CD14-positive monocyte (primary cell): Measurements from ENCODE around the gene SF1. TPM values are rescaled to one million over a fixed set of nuclear protein-coding genes. Genes with fewer than 3 reads are reported as not detected.

Experiments used
- DNase-seq, 3 donors: peaks; one replicate each; pipeline ENCODE4 v3.0.0-alpha.2; 2011 to 2022
- H2AFZ ChIP-seq: 2 replicates; pipeline ENCODE4 v1.6.0; 2012; ENCODE audit warnings: mild to moderate bottlenecking, low read depth, low read length, inconsistent platforms; ENCODE audit not compliant: insufficient read depth, poor library complexity, severe bottlenecking
- H3K27ac ChIP-seq, 2 donors: 1 replicate in 1 of 2; 2 replicates in 1 of 2; pipeline ENCODE4 v1.5.1; 2012 to 2013; ENCODE audit warnings: low read length in 2 of 2, control low read depth in 1 of 2, inconsistent platforms in 1 of 2, low read depth in 1 of 2, mild to moderate bottlenecking in 1 of 2
- H3K27me3 ChIP-seq, 2 donors: one replicate each; pipeline versions ENCODE4 v1.6.0 to v1.6.1; 2011 to 2013; ENCODE audit warnings: low read length in 2 of 2; ENCODE audit not compliant: control insufficient read depth in 2 of 2, insufficient read depth in 2 of 2
- H3K36me3 ChIP-seq, 2 donors: replicated peaks in 1 of 2; 1 replicate in 1 of 2; 2 replicates in 1 of 2; pipeline versions ENCODE4 v1.5.1 to v1.6.1; 2012 to 2013; ENCODE audit warnings: low read length in 2 of 2, control low read depth in 1 of 2, inconsistent platforms in 1 of 2, mild to moderate bottlenecking in 1 of 2; ENCODE audit not compliant: insufficient read depth in 2 of 2, control insufficient read depth in 1 of 2
- H3K4me1 ChIP-seq, 2 donors: 1 replicate in 1 of 2; 2 replicates in 1 of 2; pipeline versions ENCODE4 v1.5.1 to v1.6.1; 2012 to 2013; ENCODE audit warnings: low read length in 2 of 2, control low read depth in 1 of 2, inconsistent platforms in 1 of 2, mild to moderate bottlenecking in 1 of 2, moderate library complexity in 1 of 2; ENCODE audit not compliant: insufficient read depth in 2 of 2, control insufficient read depth in 1 of 2
- H3K4me2 ChIP-seq: replicated peaks from 2 replicates; pipeline ENCODE3; 2012; ENCODE audit warnings: low read length, moderate library complexity, mild to moderate bottlenecking; ENCODE audit not compliant: poor library complexity, severe bottlenecking; ENCODE audit errors: extremely low read depth
- H3K4me3 ChIP-seq, 3 experiments: fragments of 200-600 bp in 1 of 3; sonication (generic) in 1 of 3; replicated peaks in 1 of 3; 1 replicate in 2 of 3; 2 replicates in 1 of 3; pipeline ENCODE4 v1.5.1; 2011 to 2013; ENCODE audit warnings: low read length in 3 of 3, mild to moderate bottlenecking in 3 of 3, control low read depth in 2 of 3, low read depth in 2 of 3, inconsistent platforms in 1 of 3, moderate library complexity in 1 of 3
- H3K79me2 ChIP-seq: 2 replicates; pipeline ENCODE4 v1.6.0; 2012; ENCODE audit warnings: mild to moderate bottlenecking, control low read depth, inconsistent platforms, low read length, moderate library complexity; ENCODE audit not compliant: insufficient read depth
- H3K9ac ChIP-seq: 2 replicates; pipeline ENCODE4 v1.6.0; 2017; ENCODE audit warnings: low read length, mild to moderate bottlenecking; ENCODE audit not compliant: insufficient read depth, poor library complexity, severe bottlenecking
- H3K9me3 ChIP-seq, 2 donors: replicated peaks in 1 of 2; 1 replicate in 1 of 2; 2 replicates in 1 of 2; pipeline versions ENCODE4 v1.5.1 to v1.6.1; 2012 to 2013; ENCODE audit warnings: low read length in 2 of 2, control low read depth in 1 of 2; ENCODE audit not compliant: control insufficient read depth in 1 of 2, insufficient read depth in 1 of 2
- H4K20me1 ChIP-seq: 2 replicates; pipeline ENCODE4 v1.6.0; 2012; ENCODE audit warnings: mild to moderate bottlenecking, low read length, control low read depth, moderate library complexity; ENCODE audit not compliant: insufficient read depth
- H3K27ac Mint-ChIP-seq, 7 donors: one replicate each; pipeline ENCODE4 v1.8.0; 2020; ENCODE audit warnings: mild to moderate bottlenecking in 7 of 7, mixed read lengths in 7 of 7, moderate library complexity in 6 of 7, inconsistent platforms in 2 of 7
- H3K27me3 Mint-ChIP-seq, 3 donors: one replicate each; pipeline ENCODE4 v1.8.0; 2021 to 2022; ENCODE audit warnings: low read depth in 3 of 3, mild to moderate bottlenecking in 3 of 3, mixed read lengths in 3 of 3, moderate library complexity in 3 of 3, inconsistent platforms in 1 of 3
- H3K36me3 Mint-ChIP-seq, 2 donors: one replicate each; pipeline ENCODE4 v1.8.0; 2020; ENCODE audit warnings: mixed read lengths in 2 of 2, inconsistent platforms in 1 of 2, mild to moderate bottlenecking in 1 of 2
- H3K4me1 Mint-ChIP-seq: one replicate; pipeline ENCODE4 v1.8.0; 2020; ENCODE audit warnings: mild to moderate bottlenecking, mixed read lengths
- H3K4me3 Mint-ChIP-seq, 2 donors: one replicate each; pipeline ENCODE4 v1.8.0; 2020; ENCODE audit warnings: mild to moderate bottlenecking in 2 of 2, mixed read lengths in 2 of 2, moderate library complexity in 1 of 2
- H3K9me3 Mint-ChIP-seq, 7 donors: one replicate each; pipeline ENCODE4 v1.8.0; 2020 to 2022; ENCODE audit warnings: mixed read lengths in 7 of 7, mild to moderate bottlenecking in 6 of 7, moderate library complexity in 6 of 7, inconsistent platforms in 2 of 7
- WGBS: methylation state at CpG from one replicate; pipeline ENCODE4 v1.1.5; 2013; ENCODE audit warnings: missing lambda C conversion rate; ENCODE audit not compliant: insufficient coverage; 5-methylcytosine and 5-hydroxymethylcytosine counted together
- intact Hi-C, 2 donors: fragments of 100-400 bp; cut with micrococcal nuclease; formaldehyde crosslinking; loops; one replicate each; pipeline versions ENCODE4 v1.15.0 to v1.15.1; 2023
- polyA plus RNA-seq, 3 donors: library from polyadenylated mRNA; depleted of rRNA in 1 of 3; unstranded in 2 of 3; stranded (reverse) in 1 of 3; fragments of 300-500 nt in 2 of 3; fragments of >200 nt in 1 of 3; fragmentation: Illumina TruSeq in 2 of 3; gene quantifications; 1 replicate in 2 of 3; 2 replicates in 1 of 3; pipeline ENCODE4 v1.2.3, GENCODE V29; 2012 to 2021
- TF ChIP-seq, protein P1 (sequence below): fragments of 200-600 bp; IDR thresholded peaks from one replicate; pipeline ENCODE4 v1.8.0; 2022; ENCODE audit warnings: antibody characterized with exemption, mild to moderate bottlenecking

The SF1 gene
- polyA plus RNA-seq, 3 donors: 31.6 to 302 (median 47.7) TPM

DNA sequence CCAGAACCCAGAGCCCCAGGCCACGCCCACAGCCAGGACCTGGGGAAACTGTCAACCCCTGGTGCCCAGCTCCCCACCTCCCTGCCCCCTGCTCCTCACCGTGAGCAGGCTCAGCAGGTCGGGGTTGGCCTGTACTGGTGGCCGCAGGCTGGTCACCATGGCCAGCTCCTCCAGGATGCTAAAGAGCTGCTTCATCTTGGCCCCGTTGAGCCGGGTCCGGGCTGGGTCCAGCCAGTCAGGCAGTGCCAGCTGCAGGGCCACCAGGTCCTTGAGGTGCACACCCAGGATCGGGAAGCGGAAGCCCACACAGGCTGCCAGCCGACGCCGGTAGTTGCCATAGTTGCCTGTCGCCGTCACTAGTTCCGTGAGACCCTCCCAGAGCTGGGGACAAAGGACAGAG lies 41.7 kb downstream of the SF1 start:
- Histone ChIP-seq H3K27ac (peak overlapping the region in 1 of 2 donors; percentile 31), H3K27me3 (no peaks in the 10 kb centered on the region), H2AFZ (no peak overlapping the region), H3K9me3 (no peaks in the 10 kb centered on the region), H4K20me1 (peaks cover 79% of the 10 kb centered on the region), H3K9ac (no peak overlapping the region), H3K4me1 (peaks cover 7 to 12% of the 10 kb centered on the region in 2 donors), H3K79me2 (peaks cover 75% of the 10 kb centered on the region), H3K36me3 (peaks cover 66 to 92% of the 10 kb centered on the region in 2 donors), H3K4me2 (no peak overlapping the region), H3K4me3 (no peak overlapping the region)
- intact Hi-C loops: no loop called here
- WGBS: 96% methylated on average over 7 of the region's 15 CpGs
- H3K27ac Mint-ChIP-seq: peak overlapping the region in 1 of 7 donors; percentile 83
- peaks cover 0 to 2% (median 0%) of the 10 kb centered on the region in 7 donors for H3K9me3 Mint-ChIP-seq
- H3K4me1 Mint-ChIP-seq: peaks cover 28% of the 10 kb centered on the region
- no peak overlapping the region for H3K4me3 Mint-ChIP-seq
- peaks cover 0 to 1% (median 0%) of the 10 kb centered on the region in 3 donors for H3K27me3 Mint-ChIP-seq
- peaks cover 80 to 99% of the 10 kb centered on the region in 2 donors for H3K36me3 Mint-ChIP-seq
- TF ChIP-seq, protein P1, sequence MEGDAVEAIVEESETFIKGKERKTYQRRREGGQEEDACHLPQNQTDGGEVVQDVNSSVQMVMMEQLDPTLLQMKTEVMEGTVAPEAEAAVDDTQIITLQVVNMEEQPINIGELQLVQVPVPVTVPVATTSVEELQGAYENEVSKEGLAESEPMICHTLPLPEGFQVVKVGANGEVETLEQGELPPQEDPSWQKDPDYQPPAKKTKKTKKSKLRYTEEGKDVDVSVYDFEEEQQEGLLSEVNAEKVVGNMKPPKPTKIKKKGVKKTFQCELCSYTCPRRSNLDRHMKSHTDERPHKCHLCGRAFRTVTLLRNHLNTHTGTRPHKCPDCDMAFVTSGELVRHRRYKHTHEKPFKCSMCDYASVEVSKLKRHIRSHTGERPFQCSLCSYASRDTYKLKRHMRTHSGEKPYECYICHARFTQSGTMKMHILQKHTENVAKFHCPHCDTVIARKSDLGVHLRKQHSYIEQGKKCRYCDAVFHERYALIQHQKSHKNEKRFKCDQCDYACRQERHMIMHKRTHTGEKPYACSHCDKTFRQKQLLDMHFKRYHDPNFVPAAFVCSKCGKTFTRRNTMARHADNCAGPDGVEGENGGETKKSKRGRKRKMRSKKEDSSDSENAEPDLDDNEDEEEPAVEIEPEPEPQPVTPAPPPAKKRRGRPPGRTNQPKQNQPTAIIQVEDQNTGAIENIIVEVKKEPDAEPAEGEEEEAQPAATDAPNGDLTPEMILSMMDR: no peak
- no peak for DNase-seq

DNA sequence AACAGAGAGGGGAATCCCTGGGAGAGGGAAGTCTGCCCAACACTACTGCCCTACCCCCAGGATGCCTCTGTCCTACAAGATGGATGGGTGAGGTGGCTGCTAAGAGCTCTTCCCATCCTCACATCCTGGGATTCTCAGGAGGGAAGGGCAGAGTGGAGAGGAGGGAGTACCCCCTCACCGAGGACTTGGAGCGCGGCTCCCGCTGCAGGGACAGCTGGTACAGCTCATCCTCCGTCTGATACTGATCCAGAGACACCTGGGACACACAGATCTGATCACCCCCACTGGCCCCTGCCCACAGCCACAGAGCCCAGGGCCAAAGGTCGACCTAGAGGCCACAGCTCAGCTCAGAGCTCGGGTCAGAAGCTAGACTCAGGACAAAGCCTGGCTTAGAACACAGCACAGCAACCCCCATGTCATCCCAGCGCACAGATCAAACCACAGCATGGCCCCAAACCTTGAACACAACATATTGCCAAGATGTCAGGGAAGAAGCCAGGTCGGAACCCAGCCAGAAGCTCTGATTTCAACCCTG lies 42.5 kb downstream of the SF1 start:
- Mint-ChIP-seq H3K36me3 (peaks cover 80 to 99% of the 10 kb centered on the region in 2 donors), H3K4me3 (no peak overlapping the region), H3K9me3 (peaks cover 0 to 2% (median 0%) of the 10 kb centered on the region in 7 donors), H3K27me3 (peaks cover 0 to 1% (median 0%) of the 10 kb centered on the region in 3 donors), H3K4me1 (peaks cover 20% of the 10 kb centered on the region), H3K27ac (peak overlapping the region in 1 of 7 donors; percentile 83)
- Histone ChIP-seq H3K4me1 (peaks cover 0 to 3% of the 10 kb centered on the region in 2 donors), H2AFZ (no peak overlapping the region), H3K36me3 (peaks cover 72 to 94% of the 10 kb centered on the region in 2 donors), H3K27me3 (no peaks in the 10 kb centered on the region), H3K9me3 (no peaks in the 10 kb centered on the region), H3K4me2 (no peak overlapping the region), H3K9ac (no peak overlapping the region), H3K4me3 (no peak overlapping the region), H3K79me2 (peaks cover 71% of the 10 kb centered on the region), H4K20me1 (peaks cover 78% of the 10 kb centered on the region), H3K27ac (peak overlapping the region in 1 of 2 donors; percentile 31)
- no peak for DNase-seq
- intact Hi-C loops: no loop called here
- TF ChIP-seq, protein P1: no peak
- WGBS: 92% methylated on average over 5 of the region's 9 CpGs
